ENCODE results near the gene RDH11. TPM values are rescaled to one million over a fixed set of nuclear protein-coding genes. Genes with fewer than 3 reads are reported as not detected.
A peak's percentile ranks its signal among the peaks of the same experiment; 100 is the strongest.
"Not testable (repeated sequence)": the region's sequence is repeated elsewhere in the genome, so short reads cannot be mapped to it uniquely, and the experiment has no call there.

The RDH11 gene
- total RNA-seq, 1 donor from 2014 or later: 49.4 TPM

- DNase-seq: no peak
Observed at GRCh38 chr14:67703997-67704396, 8.4 kb upstream of the RDH11 start.

- not testable (repeated sequence) for DNase-seq
Observed at GRCh38 chr14:67701492-67701891, 5.9 kb upstream of the RDH11 start, which contains the start of gene RDH12. TSS of gene RDH12 (plus strand) at chr14:67701886. CDS start at chr14:67722643, 20,757 bp downstream.

GRCh38 chr14:67698179-67698578 lies 2.6 kb upstream of the RDH11 start:
- DNase-seq: no peak

GRCh38 chr14:67697006-67697405 lies 1.4 kb upstream of the RDH11 start:
- no peak for DNase-seq

- peak; percentile 84 for DNase-seq
Observed at GRCh38 chr14:67694791-67695393, 672 bp downstream of the RDH11 start.

GRCh38 chr14:67690011-67690410 lies 5.6 kb downstream of the RDH11 start:
- no peak for DNase-seq

GRCh38 chr14:67683842-67684241 lies 11.7 kb downstream of the RDH11 start:
- DNase-seq: no peak

- no peak for DNase-seq
Observed at GRCh38 chr14:67680941-67681340, 14.6 kb downstream of the RDH11 start.

- no peak for DNase-seq
Observed at GRCh38 chr14:67680121-67680602, 15.4 kb downstream of the RDH11 start.

- no peak for DNase-seq
Observed at GRCh38 chr14:67679006-67679405, 16.6 kb downstream of the RDH11 start.

GRCh38 chr14:67675219-67675582 lies 20.4 kb downstream of the RDH11 start:
- DNase-seq: peak; percentile 26

GRCh38 chr14:67674480-67675218 lies 20.9 kb downstream of the RDH11 start, which contains the start of gene VTI1B:
TSS of gene VTI1B (minus strand) at chr14:67674632. CDS start at chr14:67674489, 143 bp downstream.
- peak; percentile 91 for DNase-seq

- DNase-seq: peak; percentile 81
Observed at GRCh38 chr14:67674139-67674479, 21.5 kb downstream of the RDH11 start.

- DNase-seq: no peak
Observed at GRCh38 chr14:67673451-67673850, 22.1 kb downstream of the RDH11 start.

GRCh38 chr14:67668559-67668958 lies 27.0 kb downstream of the RDH11 start:
- no peak for DNase-seq

GRCh38 chr14:67666750-67667449 lies 28.7 kb downstream of the RDH11 start:
- DNase-seq: peak; percentile 68

GRCh38 chr14:67665868-67666267 lies 29.7 kb downstream of the RDH11 start:
- no peak for DNase-seq

- DNase-seq: no peak
Observed at GRCh38 chr14:67663633-67664032, 31.9 kb downstream of the RDH11 start.

GRCh38 chr14:67653651-67654280 lies 41.8 kb downstream of the RDH11 start:
- peak; percentile 29 for DNase-seq

- no peak for DNase-seq
Observed at GRCh38 chr14:67652189-67652588, 43.4 kb downstream of the RDH11 start.

- DNase-seq: no peak
Observed at GRCh38 chr14:67650694-67651093, 44.9 kb downstream of the RDH11 start.

- no peak for DNase-seq
Observed at GRCh38 chr14:67650151-67650550, 45.4 kb downstream of the RDH11 start.

- DNase-seq: no peak
Observed at GRCh38 chr14:67646131-67646530, 49.4 kb downstream of the RDH11 start.
